ENCODE results near the gene LRRC18. TPM values are rescaled to one million over a fixed set of nuclear protein-coding genes. Genes with fewer than 3 reads are reported as not detected.
A peak's percentile ranks its signal among the peaks of the same experiment; 100 is the strongest.

The LRRC18 gene
- total RNA-seq, 1 experiment from 2014 or later, result not detected

GRCh38 chr10:48946891-48947500 is 7.4 kb upstream of the LRRC18 start:
- H3K9ac ChIP-seq (ENCODE audit: low read length), result no peak overlapping the region
- ChIA-PET POLR2A (ENCODE audit: unreplicated experiment) (no interaction called here), CTCF (no interaction called here)
- DNase-seq (peak; percentile 58), ATAC-seq (no peak)
- peaks cover 70% of the 10 kb centered on the region for H3K27me3 ChIP-seq (ENCODE audit: low read length)
- H3K36me3 ChIP-seq (ENCODE audit: low read depth, low read length), result no peaks in the 10 kb centered on the region
- H4K20me1 ChIP-seq (ENCODE audit: low read length), result no peaks in the 10 kb centered on the region
- no peaks in the 10 kb centered on the region for H3K79me2 ChIP-seq (ENCODE audit: low read length)
- no peak overlapping the region for H3K4me3 ChIP-seq (ENCODE audit: low read length)
- H3K27ac ChIP-seq (ENCODE audit: low read length), result no peak overlapping the region
- TF ChIP-seq CTCF (conservative IDR thresholded peaks at IDR 0.05; ENCODE audit: low read depth, low read length), result no peak
- no peak for TF ChIP-seq EZH2phosphoT487 (IDR thresholded peaks at IDR 0.05; ENCODE audit: borderline replicate concordance, low read length)
- no peak for TF ChIP-seq EZH2 (IDR thresholded peaks at IDR 0.05; ENCODE audit: low read length, unreplicated experiment)
- H3K4me1 ChIP-seq (ENCODE audit: insufficient read depth, low read length), result peaks cover 5% of the 10 kb centered on the region; the same call in 1 of the 2 replicates
- BruUV-seq (replicated peaks), result no TSS peak
- H3F3A ChIP-seq (ENCODE audit: low read length, unreplicated experiment), result no peaks in the 10 kb centered on the region
- H3K9me2 ChIP-seq (replicated peaks; ENCODE audit: low read length), result no peaks in the 10 kb centered on the region
- H3K9me3 ChIP-seq (ENCODE audit: low read length), result no peaks in the 10 kb centered on the region
- intact Hi-C loops (cut with micrococcal nuclease), result no loop called here
- no peak overlapping the region for H2AFZ ChIP-seq (ENCODE audit: low read length)
- H3K4me2 ChIP-seq (ENCODE audit: low read length), result no peak overlapping the region

- POLR2A ChIA-PET (ENCODE audit: unreplicated experiment), result no interaction called here
- Histone ChIP-seq H3K4me3 (ENCODE audit: low read length) (no peak overlapping the region), H3K79me2 (ENCODE audit: low read length) (no peaks in the 10 kb centered on the region), H3K4me2 (ENCODE audit: low read length) (no peak overlapping the region), H3F3A (ENCODE audit: low read length, unreplicated experiment) (no peaks in the 10 kb centered on the region), H3K27me3 (ENCODE audit: low read length) (peaks cover 67% of the 10 kb centered on the region), H3K36me3 (ENCODE audit: low read depth, low read length) (no peaks in the 10 kb centered on the region), H3K27ac (ENCODE audit: low read length) (no peak overlapping the region), H3K4me1 (ENCODE audit: insufficient read depth, low read length) (peaks cover 5% of the 10 kb centered on the region; the same call in 1 of the 2 replicates), H2AFZ (ENCODE audit: low read length) (no peak overlapping the region), H3K9ac (ENCODE audit: low read length) (no peak overlapping the region), H4K20me1 (ENCODE audit: low read length) (no peaks in the 10 kb centered on the region), H3K9me2 (replicated peaks; ENCODE audit: low read length) (no peaks in the 10 kb centered on the region), H3K9me3 (ENCODE audit: low read length) (no peaks in the 10 kb centered on the region)
- ATAC-seq (no peak), DNase-seq (no peak)
- BruUV-seq (replicated peaks), result no TSS peak
- intact Hi-C loops (cut with micrococcal nuclease), result no loop called here
- TF ChIP-seq CTCF (conservative IDR thresholded peaks at IDR 0.05; ENCODE audit: low read depth, low read length) (no peak), EZH2 (IDR thresholded peaks at IDR 0.05; ENCODE audit: low read length, unreplicated experiment) (no peak), EZH2phosphoT487 (IDR thresholded peaks at IDR 0.05; ENCODE audit: borderline replicate concordance, low read length) (no peak)
- CTCF ChIA-PET, result no interaction called here
These were observed 6.7 kb upstream of the LRRC18 start for GRCh38 chr10:48946332-48946731.

GRCh38 chr10:48945441-48946130 is 5.9 kb upstream of the LRRC18 start:
- H3K9ac ChIP-seq (ENCODE audit: low read length), result no peak overlapping the region
- peaks cover 67% of the 10 kb centered on the region for H3K27me3 ChIP-seq (ENCODE audit: low read length)
- H3K4me2 ChIP-seq (ENCODE audit: low read length), result no peak overlapping the region
- no peak overlapping the region for H3K27ac ChIP-seq (ENCODE audit: low read length)
- H3K4me1 ChIP-seq (ENCODE audit: insufficient read depth, low read length), result peaks cover 5% of the 10 kb centered on the region; the same call in 1 of the 2 replicates
- no peaks in the 10 kb centered on the region for H4K20me1 ChIP-seq (ENCODE audit: low read length)
- POLR2A ChIA-PET (ENCODE audit: unreplicated experiment), result no interaction called here
- no peaks in the 10 kb centered on the region for H3F3A ChIP-seq (ENCODE audit: low read length, unreplicated experiment)
- CTCF ChIA-PET, result no interaction called here
- no peaks in the 10 kb centered on the region for H3K79me2 ChIP-seq (ENCODE audit: low read length)
- DNase-seq (no peak), ATAC-seq (no peak)
- TF ChIP-seq EZH2phosphoT487 (IDR thresholded peaks at IDR 0.05; ENCODE audit: borderline replicate concordance, low read length), result no peak
- TF ChIP-seq EZH2 (IDR thresholded peaks at IDR 0.05; ENCODE audit: low read length, unreplicated experiment), result no peak
- TF ChIP-seq CTCF (conservative IDR thresholded peaks at IDR 0.05; ENCODE audit: low read depth, low read length), result no peak
- intact Hi-C loops (cut with micrococcal nuclease), result no loop called here
- H3K4me3 ChIP-seq (ENCODE audit: low read length), result no peak overlapping the region
- H3K9me2 ChIP-seq (replicated peaks; ENCODE audit: low read length), result no peaks in the 10 kb centered on the region
- BruUV-seq (replicated peaks), result no TSS peak
- no peaks in the 10 kb centered on the region for H3K36me3 ChIP-seq (ENCODE audit: low read depth, low read length)
- no peaks in the 10 kb centered on the region for H3K9me3 ChIP-seq (ENCODE audit: low read length)
- H2AFZ ChIP-seq (ENCODE audit: low read length), result no peak overlapping the region
